HG03342 (cell line): Measurements from ENCODE around the gene CTSA.
"Not testable (repeated sequence)": the region's sequence is repeated elsewhere in the genome, so short reads cannot be mapped to it uniquely, and the experiment has no call there.

Source experiments
- ATAC-seq: cut with Tn5 transposase; IDR thresholded peaks from one replicate; pipeline ENCODE4 v1.9.1; 2021; ENCODE audit warnings: mild to moderate bottlenecking, moderate library complexity; ENCODE audit not compliant: unreplicated experiment

CTSA gene

GRCh38 chr20:45863543-45864470 lies 27.3 kb upstream of the CTSA start:
- no peak for ATAC-seq

- no peak for ATAC-seq
Measured at GRCh38 chr20:45866454-45866853, 24.7 kb upstream of the CTSA start.

- ATAC-seq = no peak
Measured at GRCh38 chr20:45867136-45867818, 23.9 kb upstream of the CTSA start.

GRCh38 chr20:45867819-45868176 lies 23.3 kb upstream of the CTSA start:
- no peak for ATAC-seq

- ATAC-seq = no peak
Measured at GRCh38 chr20:45872626-45873025, 18.5 kb upstream of the CTSA start.

- no peak for ATAC-seq
Measured at GRCh38 chr20:45873409-45874103, 17.6 kb upstream of the CTSA start.

- not testable (repeated sequence) for ATAC-seq
Measured at GRCh38 chr20:45874104-45874481, 17.0 kb upstream of the CTSA start.

- no peak for ATAC-seq
Measured at GRCh38 chr20:45874576-45874975, 16.6 kb upstream of the CTSA start.

GRCh38 chr20:45878076-45878761 lies 12.9 kb upstream of the CTSA start:
- ATAC-seq = no peak

- peak; percentile 95 for ATAC-seq
Measured at GRCh38 chr20:45880988-45881788, 9.9 kb upstream of the CTSA start, which contains the start of gene ZSWIM1. Gene ZSWIM1, plus strand, starts transcription at chr20:45881227. Its CDS starts 1,366 bp downstream, at chr20:45882593.

GRCh38 chr20:45882469-45883099 lies 8.6 kb upstream of the CTSA start:
- ATAC-seq = no peak

GRCh38 chr20:45883100-45883469 lies 8.1 kb upstream of the CTSA start:
- ATAC-seq = no peak

- ATAC-seq = no peak
Measured at GRCh38 chr20:45886590-45887345, 4.4 kb upstream of the CTSA start.

- ATAC-seq = no peak
Measured at GRCh38 chr20:45887346-45887715, 3.8 kb upstream of the CTSA start, which contains the start of gene SPATA25. Gene SPATA25, minus strand, starts transcription at chr20:45887622. Its CDS starts 32 bp downstream, at chr20:45887590.

GRCh38 chr20:45888681-45889080 lies 2.5 kb upstream of the CTSA start:
- no peak for ATAC-seq

- no peak for ATAC-seq
Measured at GRCh38 chr20:45890077-45890984, 804 bp upstream of the CTSA start.

- no peak for ATAC-seq
Measured at GRCh38 chr20:45892049-45892825, 1.1 kb downstream of the CTSA start.
